HepG2 (cell line): ENCODE data around the gene CDIP1. TPM values are rescaled to one million over a fixed set of nuclear protein-coding genes. Genes with fewer than 3 reads are reported as not detected.

Experiments
- ATAC-seq: fragments of 200-7000 bp; cut with Tn5 transposase; 3 replicates; pipeline ENCODE4 v1.9.1; 2020; ENCODE audit warnings: mild to moderate bottlenecking, moderate library complexity
- BruUV-seq: library from RNA; stranded (reverse); fragments of 400-500 nt; replicated peaks from 2 replicates; lab custom pipeline; 2021; lab: Mats Ljungman, UMichigan
- CTCF ChIA-PET: fragments of 300-600 bp; formaldehyde crosslinking; extraction: SDS; loops from one replicate; lab custom pipeline; 2021; ENCODE audit warnings: low total read pairs, inconsistent platforms, low intra/inter-chr PET ratio; lab: Yijun Ruan, JAX
- POLR2A ChIA-PET: fragments of 350-600 bp; sonication (Branson Sonifier 250); formaldehyde crosslinking; loops from one replicate; lab custom pipeline; 2020; ENCODE audit warnings: antibody characterized with exemption, inconsistent platforms; lab: Yijun Ruan, JAX
- DNase-seq: peaks from one replicate; pipeline ENCODE4 v3.0.0-alpha.2; 2015; ENCODE audit warnings: low spot score
- FAIRE-seq: peaks from 3 replicates; lab custom pipeline; 2011; peaks lifted over from hg19 to GRCh38; lab: Jason Lieb, UNC
- H2AFZ ChIP-seq: one replicate; pipeline ENCODE4 v1.6.1; 2011; ENCODE audit warnings: low read length, inconsistent platforms
- H3K27ac ChIP-seq: fragments of 300-600 bp; 3 replicates; pipeline ENCODE4 v1.8.0; 2011; ENCODE audit warnings: mixed run types, mild to moderate bottlenecking, mixed read lengths, low read length, inconsistent platforms; ENCODE audit not compliant: insufficient read depth; ENCODE audit errors: extremely low read length
- H3K27me3 ChIP-seq, 2 experiments: fragments of 200-600 bp in 1 of 2; 2 replicates in 1 of 2; 3 replicates in 1 of 2; pipeline versions ENCODE4 v1.6.0 to v1.8.0; 2011; ENCODE audit warnings: low read length in 2 of 2, mild to moderate bottlenecking in 2 of 2, moderate library complexity in 2 of 2, inconsistent platforms in 1 of 2; ENCODE audit not compliant: insufficient read depth in 2 of 2, control insufficient read depth in 1 of 2
- H3K36me3 ChIP-seq, 2 experiments: fragments of 200-600 bp in 1 of 2; replicated peaks in 1 of 2; 2 replicates in 1 of 2; 3 replicates in 1 of 2; pipeline versions ENCODE4 v1.5.1 to v1.8.0; 2011; ENCODE audit warnings: low read length in 2 of 2, inconsistent platforms in 1 of 2; ENCODE audit not compliant: insufficient read depth in 2 of 2, control insufficient read depth in 1 of 2
- H3K4me1 ChIP-seq: 2 replicates; pipeline ENCODE4 v1.5.1; 2012; ENCODE audit warnings: low read length, inconsistent platforms; ENCODE audit not compliant: insufficient read depth
- H3K4me2 ChIP-seq: 2 replicates; pipeline ENCODE4 v1.6.0; 2011; ENCODE audit warnings: low read depth, low read length, inconsistent platforms
- H3K4me3 ChIP-seq, 3 experiments: fragments of 200-600 bp in 1 of 3; sonication (generic), shearing (Covaris generic) in 1 of 3; replicated peaks in 1 of 3; 2 replicates each; pipeline ENCODE4 v1.5.1; 2011 to 2016; ENCODE audit warnings: low read length in 3 of 3, inconsistent platforms in 2 of 3, low read depth in 2 of 3, mild to moderate bottlenecking in 2 of 3, control low read depth in 1 of 3, mixed read lengths in 1 of 3; ENCODE audit not compliant: insufficient read depth in 1 of 3
- H3K79me2 ChIP-seq: one replicate; pipeline ENCODE4 v1.6.1; 2011; ENCODE audit warnings: low read length, inconsistent platforms; ENCODE audit not compliant: insufficient read depth
- H3K9ac ChIP-seq: 2 replicates; pipeline ENCODE4 v1.6.0; 2011; ENCODE audit warnings: mild to moderate bottlenecking, low read depth, low read length, inconsistent platforms; ENCODE audit not compliant: insufficient read depth
- H3K9me3 ChIP-seq: 2 replicates; pipeline ENCODE4 v1.5.1; 2012; ENCODE audit warnings: mild to moderate bottlenecking, low read length
- H4K20me1 ChIP-seq: 2 replicates; pipeline ENCODE4 v1.6.0; 2011; ENCODE audit warnings: inconsistent platforms, mild to moderate bottlenecking, low read length, moderate library complexity; ENCODE audit not compliant: insufficient read depth
- ELF4 ChIP-seq: sonication (generic); formaldehyde crosslinking; IDR thresholded peaks from 2 replicates; pipeline ENCODE4 v1.5.0; 2020; ENCODE audit warnings: missing genetic modification reagents, mild to moderate bottlenecking, moderate library complexity, borderline replicate concordance
- FOXA1 ChIP-seq, 2 experiments: fragments of 450-650 bp in 1 of 2; sonication (generic) in 1 of 2; formaldehyde crosslinking in 1 of 2; IDR thresholded peaks; 2 replicates each; pipeline versions ENCODE4 v1.4.0 to v1.6.1; 2016 to 2020; ENCODE audit warnings: missing genetic modification reagents in 1 of 2
- FUBP1 ChIP-seq: sonication (generic); formaldehyde crosslinking; IDR thresholded peaks from 2 replicates; pipeline ENCODE4 v1.5.1; 2020; ENCODE audit warnings: missing genetic modification reagents, mild to moderate bottlenecking, borderline replicate concordance
- GRHL1 ChIP-seq: sonication (generic); formaldehyde crosslinking; conservative IDR thresholded peaks from 2 replicates; pipeline ENCODE4 v1.8.0; 2022; ENCODE audit warnings: missing genetic modification reagents
- KDM4B ChIP-seq: sonication (generic); formaldehyde crosslinking; IDR thresholded peaks from 2 replicates; pipeline ENCODE4 v1.4.0; 2020; ENCODE audit warnings: missing genetic modification reagents
- MED1 ChIP-seq: sonication (generic); formaldehyde crosslinking; IDR thresholded peaks from 2 replicates; pipeline ENCODE4 v1.4.0; 2020; ENCODE audit warnings: missing genetic modification reagents
- PAX8 ChIP-seq: sonication (generic); formaldehyde crosslinking; IDR thresholded peaks from 2 replicates; pipeline ENCODE4 v1.8.0; 2022; ENCODE audit warnings: mild to moderate bottlenecking, missing genetic modification reagents, borderline replicate concordance
- POGZ ChIP-seq: sonication (generic); formaldehyde crosslinking; IDR thresholded peaks from 2 replicates; pipeline ENCODE4 v1.4.0; 2020; ENCODE audit warnings: mild to moderate bottlenecking, missing genetic modification reagents
- POLR2AphosphoS2 ChIP-seq: IDR thresholded peaks from 2 replicates; pipeline ENCODE4 v1.6.1; 2011; ENCODE audit warnings: low read depth, low read length, improper control_type of control experiment
- RFX3 ChIP-seq: IDR thresholded peaks from 2 replicates; pipeline ENCODE4 v1.6.1; 2016; ENCODE audit warnings: missing biosample characterization, missing genetic modification reagents
- TCF12 ChIP-seq, 2 experiments: fragments of 450-650 bp in 1 of 2; sonication (generic) in 1 of 2; formaldehyde crosslinking in 1 of 2; IDR thresholded peaks; 2 replicates each; pipeline versions ENCODE4 v1.6.1 to v1.8.0; 2017 to 2022; ENCODE audit warnings: antibody characterized with exemption in 1 of 2, mild to moderate bottlenecking in 1 of 2, missing genetic modification reagents in 1 of 2, moderate library complexity in 1 of 2
- THAP11 ChIP-seq: IDR thresholded peaks from 2 replicates; pipeline ENCODE4 v1.6.1; 2016; ENCODE audit warnings: missing biosample characterization, missing genetic modification reagents
- ZBTB43 ChIP-seq: sonication (generic); formaldehyde crosslinking; conservative IDR thresholded peaks from 2 replicates; pipeline ENCODE4 v1.4.0; 2020; ENCODE audit warnings: missing genetic modification reagents
- ZMYM2 ChIP-seq: sonication (generic); formaldehyde crosslinking; IDR thresholded peaks from 2 replicates; pipeline ENCODE4 v1.8.0; 2022; ENCODE audit warnings: mild to moderate bottlenecking, missing genetic modification reagents
- ZNF292 ChIP-seq: sonication (generic); formaldehyde crosslinking; IDR thresholded peaks from 2 replicates; pipeline ENCODE4 v1.8.1; 2022; ENCODE audit warnings: mild to moderate bottlenecking, low read depth, missing genetic modification reagents, borderline replicate concordance
- ZNF496 ChIP-seq: sonication (generic); formaldehyde crosslinking; IDR thresholded peaks from 2 replicates; pipeline ENCODE4 v1.8.1; 2023; ENCODE audit warnings: mild to moderate bottlenecking, moderate library complexity, missing genetic modification reagents; ENCODE audit not compliant: insufficient replicate concordance
- ZNF768 ChIP-seq: sonication (generic); formaldehyde crosslinking; IDR thresholded peaks from 2 replicates; pipeline ENCODE4 v1.4.0; 2020; ENCODE audit warnings: missing genetic modification reagents
- WGBS: methylation state at CpG from one replicate; pipeline ENCODE4 v1.1.6; 2017; ENCODE audit warnings: low lambda C conversion rate; 5-methylcytosine and 5-hydroxymethylcytosine counted together
- in situ Hi-C: cut with HindIII; loops from 2 replicates; pipeline ENCODE4 v1.10.0; 2017; ENCODE audit warnings: low pct_unique_long_range_greater_than_20kb; ENCODE audit not compliant: extremely low pct_ligation_motif_present
- intact Hi-C: fragments of 100-400 bp; cut with micrococcal nuclease; formaldehyde crosslinking; loops from one replicate; pipeline ENCODE4 v1.10.0; 2022; ENCODE audit not compliant: unreplicated experiment
- polyA plus RNA-seq, 8 experiments: library from polyadenylated mRNA; depleted of rRNA in 3 of 8; stranded (reverse) in 7 of 8; unstranded in 1 of 8; fragments of >200 nt; fragmentation: Illumina TruSeq in 4 of 8; extraction: Trizol in 4 of 8; gene quantifications; 2 replicates each; pipeline versions ENCODE4 v1.2.1 to v1.2.3, GENCODE V29; 2011 to 2016; ENCODE audit warnings: low read depth in 4 of 8, missing spikeins in 1 of 8, mixed read lengths in 1 of 8; ENCODE audit not compliant: insufficient read depth in 1 of 8
- total RNA-seq, 5 experiments: library from RNA; depleted of rRNA; stranded (reverse); fragments of >200 nt; fragmentation: Illumina TruSeq; extraction: Trizol; gene quantifications; 2 replicates each; pipeline ENCODE4 v1.2.3, GENCODE V29; 2016; ENCODE audit warnings: low read depth in 1 of 5
- TF ChIP-seq, protein P1 (sequence below): IDR thresholded peaks from 2 replicates; pipeline ENCODE4 v1.6.1; 2016; ENCODE audit warnings: low read depth, borderline replicate concordance

CDIP1 gene
- total and polyA plus RNA-seq, 2 of the 13 experiments (the other 11 are each of a cell fraction or from before 2014, with no cell fraction given), result 31.2 to 56.7 TPM

- intact Hi-C loops, result loop anchor here (10.0 kb wide), 1 partner anchor 66 kb away; no protein-coding TSS in a partner anchor
- Histone ChIP-seq H4K20me1 (peaks cover 11% of the 10 kb centered on the region; the same call in 1 of the 2 replicates), H3K27ac (no peak overlapping the region), H3K4me1 (peaks cover 56% of the 10 kb centered on the region)
- FAIRE-seq, result no peak
- BruUV-seq, result no TSS peak
- TF ChIP-seq RFX3 (CRISPR knock-in tag) (no peak), FOXA1 (IDR thresholded peaks at IDR 0.05) (no peak), FOXA1 (CRISPR knock-in tag; IDR thresholded peaks at IDR 0.05) (no peak), GRHL1 (CRISPR knock-in tag) (no peak), PAX8 (CRISPR knock-in tag) (no peak), ZBTB43 (CRISPR knock-in tag) (no peak), TCF12 (IDR thresholded peaks at IDR 0.05) (no peak), TCF12 (CRISPR knock-in tag; IDR thresholded peaks at IDR 0.05) (no peak), FUBP1 (CRISPR knock-in tag) (no peak), MED1 (no peak), ZNF496 (CRISPR knock-in tag) (no peak), ELF4 (no peak), THAP11 (CRISPR knock-in tag) (no peak), ZMYM2 (CRISPR knock-in tag) (no peak), ZNF292 (CRISPR knock-in tag) (no peak), ZNF768 (CRISPR knock-in tag) (no peak), KDM4B (CRISPR knock-in tag) (no peak), POLR2AphosphoS2 (no peak), POGZ (CRISPR knock-in tag) (no peak)
- TF ChIP-seq, protein P1, sequence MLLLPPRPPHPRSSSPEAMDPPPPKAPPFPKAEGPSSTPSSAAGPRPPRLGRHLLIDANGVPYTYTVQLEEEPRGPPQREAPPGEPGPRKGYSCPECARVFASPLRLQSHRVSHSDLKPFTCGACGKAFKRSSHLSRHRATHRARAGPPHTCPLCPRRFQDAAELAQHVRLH, result no peak
- TF ChIP-seq, all 625 proteins: peak for 0
- no peak overlapping the region for H2AFZ ChIP-seq
- no peaks in the 10 kb centered on the region for H3K27me3 ChIP-seq
- CTCF ChIA-PET, result no interaction called here
- peaks cover 51% of the 10 kb centered on the region for H3K79me2 ChIP-seq
- no peak overlapping the region for H3K4me3 ChIP-seq
- H3K9ac ChIP-seq, result no peak overlapping the region
- H3K36me3 ChIP-seq, result peaks cover 3 to 10% of the 10 kb centered on the region in 2 experiments; a peak in 3 of 5 replicates
- in situ Hi-C loops, result no loop called here
- DNase-seq (no peak), ATAC-seq (no peak)
- no peaks in the 10 kb centered on the region for H3K9me3 ChIP-seq
- WGBS, result 94% methylated on average over 6 of the region's 8 CpGs
- POLR2A ChIA-PET, result interaction anchor here (1.6 kb wide), 1 partner anchor 10 kb away, joined by 3 read pairs; no protein-coding TSS in a partner anchor
- H3K4me2 ChIP-seq, result no peak overlapping the region
These were observed 39.9 kb downstream of the CDIP1 start for GRCh38 chr16:4498546-4499195.
